Activated CD4-positive, alpha-beta T cell treated with anti-CD3 and anti-CD28 coated beads, Interleukin-2, amount 50 U/mL, for 4 hours (primary cell): ENCODE measurements around the gene COL27A1.
A peak's percentile ranks its signal among the peaks of the same experiment; 100 is the strongest.

Experiments used
- DNase-seq, 2 experiments: peaks; one replicate each; pipeline ENCODE4 v3.0.0-alpha.2; 2020

Gene COL27A1

GRCh38 chr9:114149765-114150340 lies 5.5 kb upstream of the COL27A1 start:
- DNase-seq = no peak

- DNase-seq = no peak
Measured at GRCh38 chr9:114150608-114151007, 4.7 kb upstream of the COL27A1 start.

GRCh38 chr9:114151426-114151956 lies 3.8 kb upstream of the COL27A1 start:
- DNase-seq = no peak

GRCh38 chr9:114153761-114154599 lies 1.4 kb upstream of the COL27A1 start:
- DNase-seq = no peak

- DNase-seq = no peak
Measured at GRCh38 chr9:114154600-114155102, 686 bp upstream of the COL27A1 start.

GRCh38 chr9:114155995-114156656 lies 789 bp downstream of the COL27A1 start:
- DNase-seq = peak in 1 of 2 experiments; percentile 12

GRCh38 chr9:114156657-114157421 lies 1.5 kb downstream of the COL27A1 start:
- DNase-seq = peak; percentile 24 to 31

GRCh38 chr9:114157516-114158176 lies 2.3 kb downstream of the COL27A1 start:
- no peak for DNase-seq

- DNase-seq = no peak
Measured at GRCh38 chr9:114158482-114159130, 3.3 kb downstream of the COL27A1 start.

- no peak for DNase-seq
Measured at GRCh38 chr9:114159691-114160090, 4.4 kb downstream of the COL27A1 start.

- DNase-seq = no peak
Measured at GRCh38 chr9:114161513-114161912, 6.2 kb downstream of the COL27A1 start.

GRCh38 chr9:114163517-114163951 lies 8.2 kb downstream of the COL27A1 start:
- no peak for DNase-seq

- no peak for DNase-seq
Measured at GRCh38 chr9:114164191-114164794, 9.0 kb downstream of the COL27A1 start.

- no peak for DNase-seq
Measured at GRCh38 chr9:114165407-114166102, 10.2 kb downstream of the COL27A1 start.

GRCh38 chr9:114166103-114166470 lies 10.8 kb downstream of the COL27A1 start:
- DNase-seq = no peak

GRCh38 chr9:114166614-114167572 lies 11.6 kb downstream of the COL27A1 start:
- no peak for DNase-seq

GRCh38 chr9:114167591-114168091 lies 12.3 kb downstream of the COL27A1 start:
- DNase-seq = no peak

GRCh38 chr9:114168281-114169028 lies 13.1 kb downstream of the COL27A1 start:
- DNase-seq = no peak
